ENCODE data around the gene GALNT10. TPM values are rescaled to one million over a fixed set of nuclear protein-coding genes. Genes with fewer than 3 reads are reported as not detected.

GALNT10 gene
- total and polyA plus RNA-seq, 9 of the 15 experiments (the other 6 are each of a cell fraction or from before 2014, with no cell fraction given): 4.6 to 37.1 (median 13.3) TPM

DNA sequence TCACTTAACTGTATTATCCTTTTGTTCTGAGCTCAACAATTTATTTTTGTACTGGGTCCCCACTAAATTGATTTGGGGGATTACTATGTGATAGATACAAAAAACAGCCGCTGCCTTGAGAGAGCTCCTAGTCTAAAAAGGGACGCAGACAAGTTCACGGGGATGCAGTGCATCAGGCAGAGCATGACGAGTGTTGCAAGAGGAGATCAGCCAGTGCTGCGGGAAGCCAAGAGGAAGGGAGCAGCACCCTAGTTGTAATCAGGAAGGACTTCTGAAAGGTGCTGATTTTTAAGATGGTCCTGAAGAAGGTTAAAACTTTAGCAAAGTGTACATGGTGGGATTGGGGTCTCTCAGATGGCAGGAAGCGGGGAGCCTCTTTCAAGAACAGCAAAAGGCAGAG is 15.8 kb downstream of the GALNT10 start:
- Histone ChIP-seq H3K79me2 (ENCODE audit: control insufficient read depth, insufficient read depth, low read length) (peaks cover 33% of the 10 kb centered on the region), H3K9me1 (ENCODE audit: control insufficient read depth, insufficient read depth, low read length) (no peaks in the 10 kb centered on the region), H3K9ac (ENCODE audit: insufficient read depth in 1 of 2, low read depth in 2 of 2, low read length in 2 of 2) (peak overlapping the region in 1 of 2 experiments; percentile 26; a peak in 2 of 4 replicates), H3K9me3 (replicated peaks; ENCODE audit: control insufficient read depth, insufficient read depth, low read depth, low read length) (no peaks in the 10 kb centered on the region), H4K20me1 (replicated peaks; ENCODE audit: control insufficient read depth, insufficient read depth, low read length) (no peaks in the 10 kb centered on the region), H3K4me3 (no peak overlapping the region), H3K27ac (ENCODE audit: extremely low read depth, low read depth, low read length) (peak overlapping the region; percentile 36; the same call in 2 of the 3 replicates), H2AFZ (ENCODE audit: low read depth, low read length) (no peak overlapping the region), H3K4me1 (replicated peaks in 1 of 2; ENCODE audit: control insufficient read depth in 2 of 2, insufficient read depth in 2 of 2, low read length in 2 of 2) (peaks cover 12 to 44% of the 10 kb centered on the region in 2 experiments; a peak in 4 of 5 replicates), H3K27me3 (ENCODE audit: control insufficient read depth in 2 of 2, insufficient read depth in 2 of 2, low read length in 2 of 2) (no peaks in the 10 kb centered on the region), H3K36me3 (ENCODE audit: control insufficient read depth, insufficient read depth, low read length) (peaks cover 4% of the 10 kb centered on the region), H3K4me2 (ENCODE audit: insufficient read depth, low read length) (no peak overlapping the region)
- ATAC-seq: no peak
- BruUV-seq (replicated peaks): no TSS peak
- DNase-seq (ENCODE audit: extremely low read depth in 1 of 4, low spot score in 3 of 4): no peak
- WGBS (ENCODE audit: insufficient coverage, low coverage, missing lambda C conversion rate): 88% methylated on average over 6 of the region's 6 CpGs
- FAIRE-seq: no peak
- intact Hi-C loops (cut with micrococcal nuclease) (no loop called here), in situ Hi-C loops (cut with MboI) (no loop called here)
- POLR2A ChIA-PET: interaction anchor here (0.6 to 3.1 kb wide), 5 partner anchors 9 to 36 kb away, joined by 3 to 17 read pairs (median 7); partner anchors contain the start of gene GALNT10
- CTCF ChIA-PET (ENCODE audit: low intra/inter-chr PET ratio): no interaction called here
- no peak for TF ChIP-seq ARID2 (IDR thresholded peaks at IDR 0.05)
- TF ChIP-seq HDAC2 (IDR thresholded peaks at IDR 0.05): no peak
- TF ChIP-seq L3MBTL2 (IDR thresholded peaks at IDR 0.05): no peak
- TF ChIP-seq EHMT2 (IDR thresholded peaks at IDR 0.05): no peak

DNA sequence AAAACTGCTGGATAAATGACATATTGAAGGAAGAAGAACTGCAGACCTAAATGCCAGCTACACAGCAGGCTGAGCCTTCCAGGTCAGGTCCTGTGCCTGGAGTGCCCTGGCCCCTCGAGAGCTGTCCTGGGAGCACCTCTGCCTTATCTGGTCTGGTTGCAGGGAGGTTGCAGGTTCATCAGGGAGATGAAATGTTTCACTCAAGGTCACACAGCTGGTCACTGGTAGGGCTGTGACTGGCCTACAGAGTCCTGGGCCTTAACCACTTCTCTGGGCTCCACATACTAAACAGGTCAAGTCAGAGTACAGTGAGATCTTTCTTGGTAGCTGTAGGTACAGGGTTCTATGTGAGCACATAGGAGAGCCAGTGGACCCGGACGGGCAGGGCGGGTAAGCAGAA is 16.7 kb downstream of the GALNT10 start:
- TF ChIP-seq ESRRA (IDR thresholded peaks at IDR 0.05; ENCODE audit: borderline replicate concordance, low read depth) (peak; percentile 52; the same call in 1 of the 2 replicates), IRF1 (CRISPR knock-in tag; IDR thresholded peaks at IDR 0.05; ENCODE audit: borderline replicate concordance) (no peak)
- H3K27ac ChIP-seq (ENCODE audit: extremely low read depth, low read depth, low read length): no peak overlapping the region
- H3K36me3 ChIP-seq (ENCODE audit: control insufficient read depth, insufficient read depth, low read length): peaks cover 6% of the 10 kb centered on the region
- in situ Hi-C loops (cut with MboI): no loop called here
- BruUV-seq (replicated peaks): no TSS peak
- no peak for FAIRE-seq
- H3K9ac ChIP-seq (ENCODE audit: insufficient read depth in 1 of 2, low read depth in 2 of 2, low read length in 2 of 2): peak overlapping the region in 1 of 2 experiments; percentile 38; a peak in 1 of 4 replicates
- intact Hi-C loops (cut with micrococcal nuclease): no loop called here
- H3K79me2 ChIP-seq (ENCODE audit: control insufficient read depth, insufficient read depth, low read length): peaks cover 24% of the 10 kb centered on the region
- H3K27me3 ChIP-seq (ENCODE audit: control insufficient read depth in 2 of 2, insufficient read depth in 2 of 2, low read length in 2 of 2): no peaks in the 10 kb centered on the region
- no peaks in the 10 kb centered on the region for H3K9me1 ChIP-seq (ENCODE audit: control insufficient read depth, insufficient read depth, low read length)
- ChIA-PET CTCF (ENCODE audit: low intra/inter-chr PET ratio) (no interaction called here), POLR2A (interaction anchor here (0.7 to 2.2 kb wide), 5 partner anchors 9 to 345 kb away, joined by 3 to 8 read pairs (median 5); no protein-coding TSS in a partner anchor)
- no peak overlapping the region for H2AFZ ChIP-seq (ENCODE audit: low read depth, low read length)
- 78% methylated on average over 4 of the region's 4 CpGs for WGBS (ENCODE audit: insufficient coverage, low coverage, missing lambda C conversion rate)
- H4K20me1 ChIP-seq (replicated peaks; ENCODE audit: control insufficient read depth, insufficient read depth, low read length): no peaks in the 10 kb centered on the region
- H3K4me1 ChIP-seq (replicated peaks in 1 of 2; ENCODE audit: control insufficient read depth in 2 of 2, insufficient read depth in 2 of 2, low read length in 2 of 2): peaks cover 9 to 36% of the 10 kb centered on the region in 2 experiments; a peak in 4 of 5 replicates
- ATAC-seq: no peak
- H3K9me3 ChIP-seq (replicated peaks; ENCODE audit: control insufficient read depth, insufficient read depth, low read depth, low read length): no peaks in the 10 kb centered on the region
- DNase-seq (ENCODE audit: extremely low read depth in 1 of 4, low spot score in 3 of 4): no peak
- H3K4me2 ChIP-seq (ENCODE audit: insufficient read depth, low read length): no peak overlapping the region
- no peak overlapping the region for H3K4me3 ChIP-seq

Data from K562 (cell line).